HG03175 (cell line): ENCODE measurements around the gene CEP112.

Experiments used
- ATAC-seq: cut with Tn5 transposase; IDR thresholded peaks from one replicate; pipeline ENCODE4 v1.9.1; 2021; ENCODE audit warnings: mild to moderate bottlenecking, moderate library complexity; ENCODE audit not compliant: unreplicated experiment

CEP112 gene

GRCh38 chr17:65994679-65995078, 197.3 kb downstream of the CEP112 start:
- no peak for ATAC-seq

GRCh38 chr17:65994114-65994513, 197.8 kb downstream of the CEP112 start:
- ATAC-seq, result no peak

- ATAC-seq, result no peak
Observed at GRCh38 chr17:65990593-65990992, 201.3 kb downstream of the CEP112 start.

GRCh38 chr17:65988451-65988850, 203.5 kb downstream of the CEP112 start:
- ATAC-seq, result no peak

GRCh38 chr17:65987988-65988387, 203.9 kb downstream of the CEP112 start:
- no peak for ATAC-seq

- no peak for ATAC-seq
Observed at GRCh38 chr17:65985571-65985970, 206.4 kb downstream of the CEP112 start.

- ATAC-seq, result no peak
Observed at GRCh38 chr17:65984299-65984698, 207.6 kb downstream of the CEP112 start.

- ATAC-seq, result no peak
Observed at GRCh38 chr17:65978871-65979270, 213.1 kb downstream of the CEP112 start.

GRCh38 chr17:65977041-65977440, 214.9 kb downstream of the CEP112 start:
- ATAC-seq, result no peak

- no peak for ATAC-seq
Observed at GRCh38 chr17:65975878-65976277, 216.1 kb downstream of the CEP112 start.

- no peak for ATAC-seq
Observed at GRCh38 chr17:65973237-65973636, 218.7 kb downstream of the CEP112 start.

GRCh38 chr17:65967372-65967771, 224.6 kb downstream of the CEP112 start:
- no peak for ATAC-seq

GRCh38 chr17:65966072-65966695, 225.7 kb downstream of the CEP112 start:
- ATAC-seq, result no peak

- no peak for ATAC-seq
Observed at GRCh38 chr17:65963179-65963578, 228.8 kb downstream of the CEP112 start.

- no peak for ATAC-seq
Observed at GRCh38 chr17:65959630-65960029, 232.3 kb downstream of the CEP112 start.

- ATAC-seq, result no peak
Observed at GRCh38 chr17:65956814-65957213, 235.1 kb downstream of the CEP112 start.

GRCh38 chr17:65954148-65954449, 237.8 kb downstream of the CEP112 start:
- no peak for ATAC-seq

- ATAC-seq, result no peak
Observed at GRCh38 chr17:65953316-65954147, 238.4 kb downstream of the CEP112 start.

- ATAC-seq, result no peak
Observed at GRCh38 chr17:65952586-65952985, 239.3 kb downstream of the CEP112 start.

- no peak for ATAC-seq
Observed at GRCh38 chr17:65952015-65952414, 239.9 kb downstream of the CEP112 start.

GRCh38 chr17:65947831-65948230, 244.1 kb downstream of the CEP112 start:
- ATAC-seq, result no peak

- ATAC-seq, result no peak
Observed at GRCh38 chr17:65942592-65942991, 249.3 kb downstream of the CEP112 start.
